WI38 (cell line): ENCODE data around the gene PAOX.

Experiments
- H3K4me3 ChIP-seq: 2 replicates; pipeline ENCODE4 v1.5.1; 2011; ENCODE audit warnings: low read depth, mild to moderate bottlenecking, control low read depth, low read length
- CTCF ChIP-seq: IDR thresholded peaks from 2 replicates; pipeline ENCODE4 v1.5.1; 2012; ENCODE audit warnings: low read depth, mild to moderate bottlenecking, control low read depth, low read length

PAOX gene

GRCh38 chr10:133359972-133360610 is 19.0 kb upstream of the PAOX start:
- no peak for TF ChIP-seq CTCF

GRCh38 chr10:133361227-133361626 is 17.8 kb upstream of the PAOX start:
- TF ChIP-seq CTCF, result no peak

More at GRCh38 chr10:133359972-133360610, 19.0 kb upstream of the PAOX start:
- H3K4me3 ChIP-seq, result no peak overlapping the region

GRCh38 chr10:133361773-133362441 is 17.2 kb upstream of the PAOX start:
- no peak overlapping the region for H3K4me3 ChIP-seq
- no peak for TF ChIP-seq CTCF

More at GRCh38 chr10:133361227-133361626, 17.8 kb upstream of the PAOX start:
- no peak overlapping the region for H3K4me3 ChIP-seq

GRCh38 chr10:133362846-133363245 is 16.2 kb upstream of the PAOX start:
- no peak overlapping the region for H3K4me3 ChIP-seq
- TF ChIP-seq CTCF, result no peak

GRCh38 chr10:133364645-133365431 is 14.2 kb upstream of the PAOX start:
- no peak for TF ChIP-seq CTCF
- no peak overlapping the region for H3K4me3 ChIP-seq

GRCh38 chr10:133365461-133366129 is 13.5 kb upstream of the PAOX start:
- TF ChIP-seq CTCF, result no peak
- H3K4me3 ChIP-seq, result no peak overlapping the region
